HepG2 (cell line): ENCODE measurements around the gene RREB1.

Experiments used
- CAMTA2 ChIP-seq: sonication (generic); formaldehyde crosslinking; IDR thresholded peaks from 2 replicates; pipeline ENCODE4 v1.4.0; 2020; ENCODE audit warnings: mild to moderate bottlenecking, missing genetic modification reagents, borderline replicate concordance
- ESRRA ChIP-seq: sonication (generic); formaldehyde crosslinking; IDR thresholded peaks from 2 replicates; pipeline ENCODE4 v1.5.1; 2020; ENCODE audit warnings: mild to moderate bottlenecking, low read depth, missing genetic modification reagents
- GPBP1L1 ChIP-seq: sonication (generic); formaldehyde crosslinking; IDR thresholded peaks from 2 replicates; pipeline ENCODE4 v1.5.0; 2020; ENCODE audit warnings: mild to moderate bottlenecking, missing genetic modification reagents
- NFE2L2 ChIP-seq: fragments of 150-350 bp; IDR thresholded peaks from 2 replicates; pipeline ENCODE4 v1.6.1; 2014; ENCODE audit warnings: low read length
- POLR2AphosphoS5 ChIP-seq: IDR thresholded peaks from 2 replicates; pipeline ENCODE4 v1.6.1; 2012; ENCODE audit warnings: low read depth, low read length
- ZNF251 ChIP-seq: sonication (generic); formaldehyde crosslinking; IDR thresholded peaks from 2 replicates; pipeline ENCODE4 v1.9.0; 2021; ENCODE audit warnings: mild to moderate bottlenecking, missing genetic modification reagents
- TF ChIP-seq, protein P1 (sequence below), 2 experiments: fragments of 450-650 bp in 1 of 2; sonication (generic) in 1 of 2; formaldehyde crosslinking; IDR thresholded peaks; 2 replicates each; pipeline versions ENCODE4 v1.5.0 to v1.8.0; 2020 to 2022; ENCODE audit warnings: mild to moderate bottlenecking in 1 of 2, missing genetic modification reagents in 1 of 2
- TF ChIP-seq, protein P2 (sequence below): sonication (generic); formaldehyde crosslinking; IDR thresholded peaks from 2 replicates; pipeline ENCODE4 v1.8.0; 2022; ENCODE audit warnings: mild to moderate bottlenecking, missing genetic modification reagents, borderline replicate concordance

- TF ChIP-seq CAMTA2 (CRISPR knock-in tag) (no peak), GPBP1L1 (CRISPR knock-in tag) (no peak), NFE2L2 (no peak), ESRRA (no peak), POLR2AphosphoS5 (no peak), ZNF251 (no peak)
- TF ChIP-seq, protein P1, sequence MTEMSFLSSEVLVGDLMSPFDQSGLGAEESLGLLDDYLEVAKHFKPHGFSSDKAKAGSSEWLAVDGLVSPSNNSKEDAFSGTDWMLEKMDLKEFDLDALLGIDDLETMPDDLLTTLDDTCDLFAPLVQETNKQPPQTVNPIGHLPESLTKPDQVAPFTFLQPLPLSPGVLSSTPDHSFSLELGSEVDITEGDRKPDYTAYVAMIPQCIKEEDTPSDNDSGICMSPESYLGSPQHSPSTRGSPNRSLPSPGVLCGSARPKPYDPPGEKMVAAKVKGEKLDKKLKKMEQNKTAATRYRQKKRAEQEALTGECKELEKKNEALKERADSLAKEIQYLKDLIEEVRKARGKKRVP (CRISPR knock-in tag; IDR thresholded peaks at IDR 0.05): no peak
- TF ChIP-seq, protein P2, sequence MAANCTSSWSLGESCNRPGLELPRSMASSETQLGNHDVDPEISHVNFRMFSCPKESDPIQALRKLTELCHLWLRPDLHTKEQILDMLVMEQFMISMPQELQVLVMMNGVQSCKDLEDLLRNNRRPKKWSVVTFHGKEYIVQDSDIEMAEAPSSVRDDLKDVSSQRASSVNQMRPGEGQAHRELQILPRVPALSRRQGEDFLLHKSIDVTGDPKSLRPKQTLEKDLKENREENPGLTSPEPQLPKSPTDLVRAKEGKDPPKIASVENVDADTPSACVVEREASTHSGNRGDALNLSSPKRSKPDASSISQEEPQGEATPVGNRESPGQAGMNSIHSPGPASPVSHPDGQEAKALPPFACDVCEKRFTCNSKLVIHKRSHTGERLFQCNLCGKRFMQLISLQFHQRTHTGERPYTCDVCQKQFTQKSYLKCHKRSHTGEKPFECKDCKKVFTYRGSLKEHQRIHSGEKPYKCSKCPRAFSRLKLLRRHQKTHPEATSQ (CRISPR knock-in tag): no peak
These were observed 163.4 kb downstream of the RREB1 start for GRCh38 chr6:7271205-7271534.
